Epithelial cell of proximal tubule (primary cell): ENCODE results near the gene REXO1. TPM values are rescaled to one million over a fixed set of nuclear protein-coding genes. Genes with fewer than 3 reads are reported as not detected.
A peak's percentile ranks its signal among the peaks of the same experiment; 100 is the strongest.
"Not testable (repeated sequence)": the region's sequence is repeated elsewhere in the genome, so short reads cannot be mapped to it uniquely, and the experiment has no call there.

ENCODE experiments used
- DNase-seq: peaks from one replicate; pipeline ENCODE4 v3.0.0-alpha.2; 2011; ENCODE audit warnings: low read depth
- H3K4me3 ChIP-seq: 2 replicates; pipeline ENCODE4 v1.5.1; 2011; ENCODE audit warnings: low read depth, mild to moderate bottlenecking, low read length
- CTCF ChIP-seq: conservative IDR thresholded peaks from 2 replicates; pipeline ENCODE4 v1.5.1; 2012; ENCODE audit warnings: low read depth, mild to moderate bottlenecking, low read length
- total RNA-seq: library from RNA; depleted of rRNA; stranded (reverse); fragments of >200 nt; gene quantifications from 2 replicates; pipeline ENCODE4 v1.2.3, GENCODE V29; 2015

REXO1 gene
- total RNA-seq, 1 donor from 2014 or later: 18.4 TPM

DNA sequence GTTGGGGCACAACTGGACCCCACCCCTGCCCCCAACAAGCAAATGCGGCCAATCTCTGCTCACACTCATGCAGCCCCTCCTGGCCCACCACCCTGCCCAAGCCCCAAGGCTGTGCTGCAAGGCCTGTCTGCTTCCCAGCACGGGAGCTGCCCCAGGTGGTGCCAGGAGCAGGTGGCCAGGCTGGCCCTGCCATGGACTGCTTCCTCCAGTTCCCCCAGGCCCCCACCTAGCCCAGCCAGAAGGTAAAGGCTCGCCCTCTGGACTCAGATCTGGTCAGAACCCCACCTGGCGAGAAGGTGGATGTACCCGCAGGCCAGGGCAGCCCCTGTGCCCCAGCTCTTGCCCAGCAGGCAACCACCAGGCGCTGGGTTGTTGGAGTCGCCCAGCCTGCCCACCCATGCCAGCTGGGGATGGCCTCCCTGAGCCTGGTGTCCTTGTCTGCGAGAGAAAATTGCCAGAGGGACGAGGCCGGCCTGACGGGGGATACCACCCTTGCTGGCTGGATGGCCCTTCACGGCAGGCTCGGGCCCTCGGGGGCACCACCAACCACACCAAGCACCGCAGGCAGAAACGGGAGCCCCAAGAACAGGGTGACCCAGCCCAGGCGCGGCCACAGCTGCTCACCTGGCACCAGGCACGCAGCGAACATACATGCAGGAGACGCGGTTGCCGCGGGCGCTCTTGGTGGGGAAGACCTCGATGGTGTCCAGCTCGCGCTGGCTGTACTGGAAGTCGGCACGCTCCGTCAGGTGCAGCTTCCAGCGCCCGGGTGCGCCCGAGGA lies 32.5 kb upstream of the REXO1 start:
- TF ChIP-seq CTCF: no peak
- no peak for DNase-seq
- no peak overlapping the region for H3K4me3 ChIP-seq

GRCh38 chr19:1879982-1880381 lies 31.7 kb upstream of the REXO1 start:
- not testable (repeated sequence) for H3K4me3 ChIP-seq, DNase-seq

- DNase-seq, H3K4me3 ChIP-seq: not testable (repeated sequence)
These were observed 30.3 kb upstream of the REXO1 start for GRCh38 chr19:1878583-1878982.

GRCh38 chr19:1877280-1877660 lies 29.0 kb upstream of the REXO1 start:
- DNase-seq, H3K4me3 ChIP-seq: not testable (repeated sequence)

DNA sequence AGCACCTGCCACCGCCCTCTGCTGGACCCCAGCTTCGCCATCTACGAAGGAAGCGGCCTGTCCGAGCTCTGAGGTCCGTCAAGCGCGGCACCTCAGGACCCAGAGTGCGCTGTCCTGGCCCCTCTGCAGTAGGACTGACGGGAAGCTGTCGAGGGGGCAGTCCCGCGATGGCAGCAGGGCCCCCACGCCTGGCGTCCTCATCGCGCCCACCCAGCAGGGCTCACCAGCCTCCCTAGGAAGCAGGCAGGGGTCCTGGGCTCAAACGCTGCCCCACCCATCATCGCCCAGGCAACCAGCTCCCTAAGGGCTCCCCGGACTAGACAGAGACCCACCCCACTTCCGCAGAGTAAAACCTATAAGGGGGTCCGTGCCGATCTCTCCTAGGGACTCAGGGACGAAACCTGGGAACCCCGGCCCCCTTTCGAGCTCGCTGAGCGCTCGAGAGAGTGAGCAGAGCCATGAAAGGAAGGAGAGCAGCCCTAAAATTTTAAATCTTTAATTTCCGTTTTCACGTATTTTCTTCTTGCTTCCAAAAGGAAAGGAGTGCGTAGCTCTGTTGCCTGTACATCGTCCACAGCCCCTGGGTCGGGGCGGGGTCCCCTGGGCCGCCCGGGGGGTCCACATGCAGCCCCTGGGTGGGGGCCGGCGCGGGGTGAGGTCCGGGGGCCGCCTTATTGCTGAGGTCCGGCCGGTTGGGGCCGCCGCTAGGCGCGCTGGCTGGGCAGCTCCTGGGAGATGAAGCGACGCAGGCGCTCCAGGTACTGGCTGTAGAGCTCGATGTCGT lies 28.4 kb upstream of the REXO1 start:
- DNase-seq: not testable (repeated sequence)
- peak overlapping the region; percentile 99 for H3K4me3 ChIP-seq

GRCh38 chr19:1875646-1876495 lies 27.6 kb upstream of the REXO1 start:
- no peak for DNase-seq
- no peak for TF ChIP-seq CTCF
- peak overlapping the region; percentile 99 for H3K4me3 ChIP-seq

DNA sequence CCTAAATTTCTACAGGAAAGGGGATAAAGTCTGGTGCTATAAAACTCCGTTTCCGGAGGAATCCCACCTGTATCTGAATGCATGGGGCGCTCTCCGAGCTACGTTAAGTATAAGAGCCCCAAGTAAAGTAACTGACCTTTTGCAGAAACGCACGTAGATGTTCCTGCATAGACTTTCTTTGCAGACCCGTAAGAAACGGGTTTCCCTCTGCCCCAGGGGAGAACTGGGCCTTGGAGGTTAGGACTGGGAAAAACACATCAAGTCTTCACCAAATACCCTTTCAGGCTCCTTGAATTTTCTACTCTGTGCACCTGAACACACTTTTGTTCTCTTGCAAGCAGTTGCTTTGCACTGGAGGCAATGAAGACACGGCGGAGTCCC lies 27.0 kb upstream of the REXO1 start:
- not testable (repeated sequence) for DNase-seq

GRCh38 chr19:1874554-1875185 lies 26.4 kb upstream of the REXO1 start:
- TF ChIP-seq CTCF: no peak
- peak overlapping the region; percentile 99 for H3K4me3 ChIP-seq
- DNase-seq: no peak

More for the DNA sequence above, 27.0 kb upstream of the REXO1 start:
- H3K4me3 ChIP-seq: peak overlapping the region; percentile 99
